ENCODE measurements around the gene PHETA2.
"Not testable (repeated sequence)": the region's sequence is repeated elsewhere in the genome, so short reads cannot be mapped to it uniquely, and the experiment has no call there.

PHETA2 gene

GRCh38 chr22:42104332-42104860 lies 30.3 kb downstream of the PHETA2 start:
- not testable (repeated sequence) for DNase-seq (ENCODE audit: low spot score)

GRCh38 chr22:42108848-42109247 lies 34.8 kb downstream of the PHETA2 start:
- DNase-seq (ENCODE audit: low spot score) = no peak

- DNase-seq (ENCODE audit: low spot score) = no peak
Observed at GRCh38 chr22:42111798-42112197, 37.8 kb downstream of the PHETA2 start.

- DNase-seq (ENCODE audit: low spot score) = peak; percentile 41
Observed at GRCh38 chr22:42112793-42113192, 38.7 kb downstream of the PHETA2 start.

GRCh38 chr22:42114721-42115120 lies 40.7 kb downstream of the PHETA2 start:
- DNase-seq (ENCODE audit: low spot score) = peak; percentile 52

GRCh38 chr22:42115420-42115830 lies 41.4 kb downstream of the PHETA2 start:
- not testable (repeated sequence) for DNase-seq (ENCODE audit: low spot score)

GRCh38 chr22:42116848-42117424 lies 42.9 kb downstream of the PHETA2 start:
- DNase-seq (ENCODE audit: low spot score) = peak; percentile 33

- DNase-seq (ENCODE audit: low spot score) = not testable (repeated sequence)
Observed at GRCh38 chr22:42120231-42121021, 46.4 kb downstream of the PHETA2 start.

- DNase-seq (ENCODE audit: low spot score) = not testable (repeated sequence)
Observed at GRCh38 chr22:42123529-42123928, 49.5 kb downstream of the PHETA2 start.

GRCh38 chr22:42127606-42128005 lies 53.6 kb downstream of the PHETA2 start:
- DNase-seq (ENCODE audit: low spot score) = no peak

GRCh38 chr22:42128007-42128406 lies 54.0 kb downstream of the PHETA2 start:
- not testable (repeated sequence) for DNase-seq (ENCODE audit: low spot score)

All from NAMALWA (cell line).